ENCODE measurements around the gene ATOSB.

The ATOSB gene

DNA sequence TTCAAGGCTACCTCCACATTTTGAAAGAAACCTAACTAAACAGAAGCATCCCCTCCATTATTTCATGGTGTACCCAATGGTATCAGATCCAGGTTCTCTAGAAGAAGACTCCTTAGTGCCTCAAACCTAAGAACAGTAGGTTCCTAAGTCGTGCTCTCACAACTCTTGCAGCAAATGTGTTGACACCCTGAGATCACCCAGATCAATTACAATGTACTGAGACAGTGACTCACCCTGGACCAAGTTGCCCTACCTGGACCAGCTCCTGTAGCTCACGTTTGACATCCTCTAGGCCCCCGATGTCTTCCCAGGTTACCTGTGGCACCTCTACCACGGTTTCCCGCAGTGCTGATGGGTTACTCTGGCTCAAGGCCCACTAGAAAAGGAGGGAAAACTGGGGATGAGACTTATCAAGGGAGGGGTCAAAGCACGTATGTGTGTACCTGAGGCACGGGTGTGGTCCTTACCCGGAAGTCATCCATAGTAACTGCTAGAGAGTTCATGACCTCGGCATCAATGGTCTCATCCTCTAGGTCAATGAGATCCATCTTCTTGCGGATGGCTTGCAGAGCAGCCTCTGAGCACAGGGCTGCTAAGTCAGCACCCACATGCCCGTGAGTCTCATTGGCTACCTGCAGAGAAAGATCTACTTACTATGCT, 55.0 kb downstream of the ATOSB start:
- no peak overlapping the region for H3K9ac ChIP-seq (ENCODE audit: low read length)
- H3K4me3 ChIP-seq (ENCODE audit: low read depth in 1 of 2, low read length in 2 of 2), result no peak overlapping the region
- H3K4me1 ChIP-seq (ENCODE audit: insufficient read depth, low read length), result no peaks in the 10 kb centered on the region
- H3K27ac ChIP-seq (ENCODE audit: low read depth, low read length), result no peak overlapping the region
- H3K36me3 ChIP-seq (ENCODE audit: insufficient read depth, low read length), result peaks cover 96% of the 10 kb centered on the region
- H3K27me3 ChIP-seq (ENCODE audit: control insufficient read depth in 1 of 2, insufficient read depth in 2 of 2, low read length in 2 of 2), result no peaks in the 10 kb centered on the region
- no peaks in the 10 kb centered on the region for H3K9me3 ChIP-seq (ENCODE audit: low read length)

GRCh38 chr9:35059438-35059837, 56.2 kb downstream of the ATOSB start:
- Histone ChIP-seq H3K4me3 (ENCODE audit: low read depth in 1 of 2, low read length in 2 of 2) (no peak overlapping the region), H3K4me1 (ENCODE audit: insufficient read depth, low read length) (no peaks in the 10 kb centered on the region), H3K9ac (ENCODE audit: low read length) (no peak overlapping the region), H3K9me3 (ENCODE audit: low read length) (no peaks in the 10 kb centered on the region), H3K27me3 (ENCODE audit: control insufficient read depth in 1 of 2, insufficient read depth in 2 of 2, low read length in 2 of 2) (no peaks in the 10 kb centered on the region), H3K36me3 (ENCODE audit: insufficient read depth, low read length) (peaks cover 91% of the 10 kb centered on the region), H3K27ac (ENCODE audit: low read depth, low read length) (no peak overlapping the region)

DNA sequence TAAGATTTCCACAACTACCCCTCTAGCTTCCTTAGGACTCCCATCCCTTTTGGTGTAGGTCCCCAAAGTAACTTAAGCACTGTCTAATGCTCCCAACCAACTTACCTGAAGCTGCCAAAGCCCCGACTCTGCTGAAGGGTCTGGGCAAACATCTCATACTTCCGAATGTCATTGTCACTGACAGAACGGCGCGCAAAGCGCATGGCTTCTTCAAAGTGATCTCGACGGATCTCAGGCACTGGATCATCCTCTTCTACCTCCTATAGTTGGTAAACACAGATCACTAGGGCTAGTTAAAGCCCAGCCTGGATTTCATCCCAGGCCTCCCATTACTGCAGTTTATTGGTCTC, 58.4 kb downstream of the ATOSB start:
- Histone ChIP-seq H3K36me3 (ENCODE audit: insufficient read depth, low read length) (peaks cover 72% of the 10 kb centered on the region), H3K27ac (ENCODE audit: low read depth, low read length) (no peak overlapping the region), H3K9me3 (ENCODE audit: low read length) (no peaks in the 10 kb centered on the region), H3K9ac (ENCODE audit: low read length) (no peak overlapping the region), H3K4me1 (ENCODE audit: insufficient read depth, low read length) (no peaks in the 10 kb centered on the region), H3K4me3 (ENCODE audit: low read depth in 1 of 2, low read length in 2 of 2) (no peak overlapping the region), H3K27me3 (ENCODE audit: control insufficient read depth in 1 of 2, insufficient read depth in 2 of 2, low read length in 2 of 2) (no peaks in the 10 kb centered on the region)

- no peak overlapping the region for H3K27ac ChIP-seq (ENCODE audit: low read depth, low read length)
- H3K9ac ChIP-seq (ENCODE audit: low read length), result no peak overlapping the region
- H3K4me1 ChIP-seq (ENCODE audit: insufficient read depth, low read length), result no peaks in the 10 kb centered on the region
- H3K9me3 ChIP-seq (ENCODE audit: low read length), result no peaks in the 10 kb centered on the region
- H3K4me3 ChIP-seq (ENCODE audit: low read depth in 1 of 2, low read length in 2 of 2), result no peak overlapping the region
- H3K36me3 ChIP-seq (ENCODE audit: insufficient read depth, low read length), result peaks cover 70% of the 10 kb centered on the region
- no peaks in the 10 kb centered on the region for H3K27me3 ChIP-seq (ENCODE audit: control insufficient read depth in 1 of 2, insufficient read depth in 2 of 2, low read length in 2 of 2)
These were observed 58.9 kb downstream of the ATOSB start for GRCh38 chr9:35056571-35057270.

GRCh38 chr9:35054871-35055644, 60.6 kb downstream of the ATOSB start:
- H3K4me3 ChIP-seq (ENCODE audit: low read depth in 1 of 2, low read length in 2 of 2), result no peak overlapping the region
- peaks cover 53% of the 10 kb centered on the region for H3K36me3 ChIP-seq (ENCODE audit: insufficient read depth, low read length)
- H3K27ac ChIP-seq (ENCODE audit: low read depth, low read length), result no peak overlapping the region
- peaks cover 5% of the 10 kb centered on the region for H3K4me1 ChIP-seq (ENCODE audit: insufficient read depth, low read length)
- no peaks in the 10 kb centered on the region for H3K27me3 ChIP-seq (ENCODE audit: control insufficient read depth in 1 of 2, insufficient read depth in 2 of 2, low read length in 2 of 2)
- no peak overlapping the region for H3K9ac ChIP-seq (ENCODE audit: low read length)
- no peaks in the 10 kb centered on the region for H3K9me3 ChIP-seq (ENCODE audit: low read length)

DNA sequence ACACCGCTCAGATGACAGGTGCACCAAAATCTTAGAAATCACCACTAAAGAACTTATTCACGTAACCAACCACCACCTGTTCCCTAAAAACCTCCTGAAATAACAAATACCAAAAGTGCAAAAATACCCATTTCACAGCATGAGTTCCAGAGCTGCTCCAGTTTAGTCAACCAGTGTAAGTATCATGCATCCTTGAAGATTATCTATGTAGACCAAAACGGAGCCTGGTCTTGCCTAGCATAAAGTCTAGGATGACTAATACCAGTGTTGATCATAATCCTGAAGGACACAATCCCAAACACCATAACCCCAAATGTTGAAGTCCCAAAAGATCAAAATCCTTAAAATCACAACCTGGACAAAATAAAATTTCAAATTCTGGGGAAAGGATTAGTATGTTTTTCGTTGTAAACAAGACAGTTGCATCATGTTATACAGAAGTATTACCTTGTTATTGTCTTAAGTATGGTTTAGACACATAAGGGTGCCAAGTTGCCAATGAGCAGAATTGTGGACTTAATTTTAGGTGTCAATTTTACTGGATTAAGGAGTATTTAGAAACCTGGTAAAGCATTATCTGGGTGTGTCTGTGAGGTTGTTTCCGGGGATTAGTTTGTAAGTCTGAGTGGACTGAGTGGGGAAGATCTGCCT, 61.4 kb downstream of the ATOSB start:
- peaks cover 51% of the 10 kb centered on the region for H3K36me3 ChIP-seq (ENCODE audit: insufficient read depth, low read length)

More for the DNA sequence above, 61.4 kb downstream of the ATOSB start:
- H3K4me3 ChIP-seq (ENCODE audit: low read depth in 1 of 2, low read length in 2 of 2), result no peak overlapping the region
- no peak overlapping the region for H3K27ac ChIP-seq (ENCODE audit: low read depth, low read length)
- H3K4me1 ChIP-seq (ENCODE audit: insufficient read depth, low read length), result peaks cover 5% of the 10 kb centered on the region
- H3K27me3 ChIP-seq (ENCODE audit: control insufficient read depth in 1 of 2, insufficient read depth in 2 of 2, low read length in 2 of 2), result no peaks in the 10 kb centered on the region
- H3K9ac ChIP-seq (ENCODE audit: low read length), result no peak overlapping the region
- H3K9me3 ChIP-seq (ENCODE audit: low read length), result no peaks in the 10 kb centered on the region
